GM23338 (cell line): ENCODE results near the gene SLC25A42. TPM values are rescaled to one million over a fixed set of nuclear protein-coding genes. Genes with fewer than 3 reads are reported as not detected.
"Not testable (repeated sequence)": the region's sequence is repeated elsewhere in the genome, so short reads cannot be mapped to it uniquely, and the experiment has no call there.

ENCODE experiments used
- ATAC-seq: fragments of 200-7000 bp; cut with Tn5 transposase; 3 replicates; pipeline ENCODE4 v1.9.1; 2020
- DNase-seq: peaks from one replicate; pipeline ENCODE4 v3.0.0-alpha.2; 2015; ENCODE audit warnings: low spot score
- H2AFZ ChIP-seq: fragments of 200-600 bp; sonication (generic); 2 replicates; pipeline ENCODE4 v1.8.0; 2016; ENCODE audit warnings: antibody characterized with exemption, mild to moderate bottlenecking, moderate library complexity
- H3F3A ChIP-seq: fragments of 200-600 bp; sonication (generic); replicated peaks from 2 replicates; pipeline ENCODE4 v1.8.0; 2017; ENCODE audit warnings: antibody characterized with exemption, mixed run types, low read depth
- H3K27ac ChIP-seq: fragments of 200-600 bp; sonication (generic); 2 replicates; pipeline ENCODE4 v1.6.1; 2016; ENCODE audit warnings: low read depth
- H3K27me3 ChIP-seq: fragments of 200-600 bp; sonication (generic); 2 replicates; pipeline ENCODE4 v1.8.0; 2016; ENCODE audit warnings: mild to moderate bottlenecking, mixed run types, moderate library complexity; ENCODE audit not compliant: insufficient read depth
- H3K36me3 ChIP-seq: fragments of 200-600 bp; sonication (generic); 2 replicates; pipeline ENCODE4 v1.8.0; 2016; ENCODE audit warnings: mild to moderate bottlenecking; ENCODE audit not compliant: insufficient read depth
- H3K4me1 ChIP-seq: fragments of 200-600 bp; sonication (generic); 2 replicates; pipeline ENCODE4 v1.8.0; 2016; ENCODE audit warnings: mild to moderate bottlenecking, moderate library complexity; ENCODE audit not compliant: insufficient read depth
- H3K4me2 ChIP-seq: fragments of 200-600 bp; sonication (generic); 2 replicates; pipeline ENCODE4 v1.7.1; 2017; ENCODE audit warnings: mixed run types
- H3K4me3 ChIP-seq: fragments of 200-600 bp; sonication (generic); 2 replicates; pipeline ENCODE4 v1.6.1; 2016; ENCODE audit warnings: mixed run types
- H3K79me2 ChIP-seq: fragments of 200-600 bp; sonication (generic); replicated peaks from 2 replicates; pipeline ENCODE4 v1.8.0; 2017; ENCODE audit warnings: mild to moderate bottlenecking; ENCODE audit not compliant: insufficient read depth
- H3K9me2 ChIP-seq: fragments of 200-600 bp; sonication (generic); 2 replicates; pipeline ENCODE4 v1.8.0; 2017; ENCODE audit not compliant: insufficient read depth
- H4K20me1 ChIP-seq: fragments of 200-600 bp; sonication (generic); replicated peaks from 2 replicates; pipeline ENCODE4 v1.8.0; 2017; ENCODE audit warnings: mild to moderate bottlenecking; ENCODE audit not compliant: insufficient read depth
- H3K27ac Mint-ChIP-seq: 2 replicates; pipeline ENCODE4 v1.8.0; 2020; ENCODE audit warnings: inconsistent platforms, mild to moderate bottlenecking, moderate library complexity, mixed read lengths
- H3K27me3 Mint-ChIP-seq: 3 replicates; pipeline ENCODE4 v1.8.0; 2022; ENCODE audit warnings: low read depth, mild to moderate bottlenecking, moderate library complexity, mixed read lengths, inconsistent platforms; ENCODE audit not compliant: insufficient read depth, poor library complexity
- H3K36me3 Mint-ChIP-seq: 3 replicates; pipeline ENCODE4 v1.8.0; 2021; ENCODE audit warnings: low read depth, mild to moderate bottlenecking, inconsistent platforms, moderate library complexity, mixed read lengths
- H3K4me1 Mint-ChIP-seq: 3 replicates; pipeline ENCODE4 v1.8.0; 2020; ENCODE audit warnings: mild to moderate bottlenecking, inconsistent platforms, mixed read lengths
- H3K4me3 Mint-ChIP-seq: 3 replicates; pipeline ENCODE4 v1.8.0; 2021; ENCODE audit warnings: moderate library complexity, mild to moderate bottlenecking, inconsistent platforms, mixed read lengths
- H3K9me3 Mint-ChIP-seq: 3 replicates; pipeline ENCODE4 v1.8.0; 2020; ENCODE audit warnings: moderate library complexity, mild to moderate bottlenecking, inconsistent platforms, mixed read lengths
- CREB1 ChIP-seq: fragments of 250-450 bp; sonication (Bioruptor Pico); IDR thresholded peaks from 2 replicates; pipeline ENCODE4 v1.5.0; 2020; ENCODE audit warnings: low read depth, mild to moderate bottlenecking, moderate library complexity
- EZH2 ChIP-seq: fragments of 200-600 bp; sonication (generic); IDR thresholded peaks from one replicate; pipeline ENCODE4 v1.8.0; 2017; ENCODE audit warnings: antibody characterized with exemption, mild to moderate bottlenecking, low read depth; ENCODE audit not compliant: unreplicated experiment
- EZH2phosphoT487 ChIP-seq: fragments of 200-600 bp; sonication (generic); IDR thresholded peaks from one replicate; pipeline ENCODE4 v1.8.1; 2018; ENCODE audit warnings: antibody characterized with exemption; ENCODE audit not compliant: unreplicated experiment
- NANOG ChIP-seq: IDR thresholded peaks from 2 replicates; pipeline ENCODE4 v1.6.1; 2016; ENCODE audit warnings: antibody characterized with exemption, borderline replicate concordance
- polyA plus RNA-seq: library from polyadenylated mRNA; unstranded; fragments of >200 nt; fragmentation: Nextera tagmentation; extraction: Ambion mirVana; gene quantifications from 2 replicates; pipeline ENCODE4 v1.2.1, GENCODE V29; 2016
- total RNA-seq: library from RNA; depleted of rRNA; stranded (reverse); fragments of >200 nt; shearing (Covaris generic); gene quantifications from 2 replicates; pipeline ENCODE4 v1.2.3, GENCODE V29; 2014
- TF ChIP-seq, protein P1 (sequence below): IDR thresholded peaks from one replicate; pipeline ENCODE4 v1.6.1; 2018; ENCODE audit warnings: antibody characterized with exemption; ENCODE audit not compliant: unreplicated experiment

SLC25A42 gene
- total and polyA plus RNA-seq, 2 experiments from 2014 or later = 7.3 to 7.6 TPM

DNA sequence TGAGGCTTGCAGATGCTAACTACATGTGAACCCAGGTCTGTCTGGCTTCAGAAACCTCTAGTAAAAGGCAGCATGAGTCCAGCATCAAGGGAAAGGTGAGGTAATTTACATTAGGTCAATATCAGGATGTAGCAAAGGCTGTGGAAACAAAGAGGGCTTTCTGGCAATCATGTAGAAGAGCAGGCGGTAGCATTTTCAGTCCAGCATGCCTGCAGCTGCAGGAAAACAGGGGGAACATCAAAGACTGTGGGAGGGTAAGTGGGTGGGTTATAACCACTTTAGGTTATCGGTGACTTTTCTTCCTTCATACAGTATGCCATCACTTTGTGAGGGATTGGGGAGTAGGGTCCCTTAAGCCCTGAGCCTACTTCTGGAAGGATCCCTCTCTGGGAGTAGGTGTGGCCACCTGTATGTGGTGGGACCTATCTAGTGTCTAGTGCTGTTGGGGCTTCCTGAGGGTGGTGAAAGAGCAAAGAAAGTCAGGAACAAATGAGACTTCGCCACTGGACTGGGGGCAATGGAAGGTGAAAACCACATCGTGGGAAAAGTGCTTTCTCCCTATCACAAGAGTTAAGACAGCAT, 41.3 kb upstream of the SLC25A42 start:
- peaks cover 72% of the 10 kb centered on the region for H3K36me3 Mint-ChIP-seq
- H2AFZ ChIP-seq = no peak overlapping the region
- peaks cover 2% of the 10 kb centered on the region for H3K27me3 Mint-ChIP-seq
- DNase-seq = no peak
- no peaks in the 10 kb centered on the region for H3K27me3 ChIP-seq
- TF ChIP-seq, protein P1, sequence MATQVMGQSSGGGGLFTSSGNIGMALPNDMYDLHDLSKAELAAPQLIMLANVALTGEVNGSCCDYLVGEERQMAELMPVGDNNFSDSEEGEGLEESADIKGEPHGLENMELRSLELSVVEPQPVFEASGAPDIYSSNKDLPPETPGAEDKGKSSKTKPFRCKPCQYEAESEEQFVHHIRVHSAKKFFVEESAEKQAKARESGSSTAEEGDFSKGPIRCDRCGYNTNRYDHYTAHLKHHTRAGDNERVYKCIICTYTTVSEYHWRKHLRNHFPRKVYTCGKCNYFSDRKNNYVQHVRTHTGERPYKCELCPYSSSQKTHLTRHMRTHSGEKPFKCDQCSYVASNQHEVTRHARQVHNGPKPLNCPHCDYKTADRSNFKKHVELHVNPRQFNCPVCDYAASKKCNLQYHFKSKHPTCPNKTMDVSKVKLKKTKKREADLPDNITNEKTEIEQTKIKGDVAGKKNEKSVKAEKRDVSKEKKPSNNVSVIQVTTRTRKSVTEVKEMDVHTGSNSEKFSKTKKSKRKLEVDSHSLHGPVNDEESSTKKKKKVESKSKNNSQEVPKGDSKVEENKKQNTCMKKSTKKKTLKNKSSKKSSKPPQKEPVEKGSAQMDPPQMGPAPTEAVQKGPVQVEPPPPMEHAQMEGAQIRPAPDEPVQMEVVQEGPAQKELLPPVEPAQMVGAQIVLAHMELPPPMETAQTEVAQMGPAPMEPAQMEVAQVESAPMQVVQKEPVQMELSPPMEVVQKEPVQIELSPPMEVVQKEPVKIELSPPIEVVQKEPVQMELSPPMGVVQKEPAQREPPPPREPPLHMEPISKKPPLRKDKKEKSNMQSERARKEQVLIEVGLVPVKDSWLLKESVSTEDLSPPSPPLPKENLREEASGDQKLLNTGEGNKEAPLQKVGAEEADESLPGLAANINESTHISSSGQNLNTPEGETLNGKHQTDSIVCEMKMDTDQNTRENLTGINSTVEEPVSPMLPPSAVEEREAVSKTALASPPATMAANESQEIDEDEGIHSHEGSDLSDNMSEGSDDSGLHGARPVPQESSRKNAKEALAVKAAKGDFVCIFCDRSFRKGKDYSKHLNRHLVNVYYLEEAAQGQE = no peak
- no peak for TF ChIP-seq CREB1 (CRISPR knock-in tag)
- TF ChIP-seq NANOG = no peak
- no peak for TF ChIP-seq EZH2
- TF ChIP-seq EZH2phosphoT487 = no peak
- H3K4me3 ChIP-seq = no peak overlapping the region
- peaks cover 65% of the 10 kb centered on the region for H3K79me2 ChIP-seq
- H3K4me1 ChIP-seq = no peaks in the 10 kb centered on the region
- H3K4me2 ChIP-seq = no peak overlapping the region
- H3F3A ChIP-seq = peaks cover 20% of the 10 kb centered on the region
- H4K20me1 ChIP-seq = peaks cover 58% of the 10 kb centered on the region
- no peaks in the 10 kb centered on the region for H3K9me2 ChIP-seq
- peaks cover 53% of the 10 kb centered on the region for H3K36me3 ChIP-seq
- no peak overlapping the region for H3K27ac ChIP-seq
- H3K27ac Mint-ChIP-seq = no peak overlapping the region
- H3K9me3 Mint-ChIP-seq = no peaks in the 10 kb centered on the region
- ATAC-seq = no peak
- H3K4me1 Mint-ChIP-seq = no peaks in the 10 kb centered on the region
- H3K4me3 Mint-ChIP-seq = no peak overlapping the region

DNA sequence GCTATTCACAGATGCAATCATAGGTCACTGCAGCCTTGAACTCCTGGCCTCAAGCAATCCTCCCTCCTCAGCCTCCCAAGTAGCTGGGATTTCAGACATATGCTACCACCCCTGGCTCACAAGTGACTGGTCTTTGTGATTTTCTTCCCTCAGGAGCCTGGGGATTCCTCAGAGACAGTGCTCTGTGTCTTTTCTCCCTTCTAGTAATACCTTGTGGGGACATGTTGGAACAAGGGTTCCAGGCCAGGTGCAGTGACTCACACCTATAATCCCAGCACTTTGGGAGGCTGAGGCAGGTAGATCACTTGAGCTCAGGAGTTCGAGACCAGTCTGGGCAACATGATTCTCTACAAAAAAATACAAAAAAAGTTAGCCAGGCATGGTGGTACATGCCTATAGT, 40.4 kb upstream of the SLC25A42 start:
- not testable (repeated sequence) for H3K4me3 Mint-ChIP-seq, H3K27ac Mint-ChIP-seq, H2AFZ ChIP-seq, H3K4me3 ChIP-seq, ATAC-seq, H3K4me2 ChIP-seq, H3K4me1 Mint-ChIP-seq, H3K9me3 Mint-ChIP-seq, H3K9me2 ChIP-seq, H3K27me3 ChIP-seq, DNase-seq, H3K4me1 ChIP-seq, H3K27me3 Mint-ChIP-seq
- Histone ChIP-seq H3K27ac (peak overlapping the region; percentile 19; the same call in 1 of the 2 replicates), H4K20me1 (peaks cover 60% of the 10 kb centered on the region), H3F3A (peaks cover 20% of the 10 kb centered on the region), H3K36me3 (peaks cover 50% of the 10 kb centered on the region), H3K79me2 (peaks cover 69% of the 10 kb centered on the region)
- H3K36me3 Mint-ChIP-seq = peaks cover 72% of the 10 kb centered on the region

DNA sequence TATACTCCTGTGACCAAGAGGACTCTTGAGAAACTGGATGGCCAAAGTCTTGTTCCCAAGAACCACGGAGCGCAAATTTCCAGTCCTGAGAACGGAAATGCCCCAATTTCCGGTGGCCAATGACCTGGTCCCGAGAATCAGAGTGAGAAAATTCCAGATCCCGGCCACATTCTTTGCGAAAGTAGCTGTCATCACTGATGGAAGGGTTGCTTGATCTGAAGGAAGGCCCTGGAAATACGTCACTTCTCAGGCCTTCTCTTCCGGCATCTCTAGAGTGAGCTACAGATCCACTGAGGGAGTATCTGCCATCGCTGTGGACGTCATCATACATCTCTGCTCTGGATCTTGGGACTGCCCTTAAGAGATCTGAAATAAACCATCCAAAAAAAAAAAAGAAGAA, 37.9 kb upstream of the SLC25A42 start:
- H3K9me2 ChIP-seq = no peaks in the 10 kb centered on the region
- peaks cover 82% of the 10 kb centered on the region for H3K36me3 Mint-ChIP-seq
- peaks cover 2% of the 10 kb centered on the region; the same call in 1 of the 3 replicates for H3K4me1 Mint-ChIP-seq
- H3K4me3 ChIP-seq = no peak overlapping the region
- H3K4me3 Mint-ChIP-seq = no peak overlapping the region
- peaks cover 4% of the 10 kb centered on the region for H3K27me3 Mint-ChIP-seq
- H2AFZ ChIP-seq = no peak overlapping the region
- peaks cover 66% of the 10 kb centered on the region for H3K36me3 ChIP-seq
- no peak overlapping the region for H3K27ac ChIP-seq
- TF ChIP-seq, protein P1 = no peak
- H3K9me3 Mint-ChIP-seq = no peaks in the 10 kb centered on the region
- H3K79me2 ChIP-seq = peaks cover 76% of the 10 kb centered on the region
- H3F3A ChIP-seq = peaks cover 28% of the 10 kb centered on the region
- no peaks in the 10 kb centered on the region for H3K4me1 ChIP-seq
- no peaks in the 10 kb centered on the region for H3K27me3 ChIP-seq
- H4K20me1 ChIP-seq = peaks cover 74% of the 10 kb centered on the region
- ATAC-seq (no peak), DNase-seq (no peak)
- H3K4me2 ChIP-seq = no peak overlapping the region
- H3K27ac Mint-ChIP-seq = no peak overlapping the region
